Activated gamma-delta T cell (primary cell): Measurements from ENCODE around the gene PRPF19.

ENCODE experiments used
- DNase-seq: peaks from one replicate; lab custom pipeline; 2025; lab: John Stamatoyannopoulos, UW

Gene PRPF19

DNA sequence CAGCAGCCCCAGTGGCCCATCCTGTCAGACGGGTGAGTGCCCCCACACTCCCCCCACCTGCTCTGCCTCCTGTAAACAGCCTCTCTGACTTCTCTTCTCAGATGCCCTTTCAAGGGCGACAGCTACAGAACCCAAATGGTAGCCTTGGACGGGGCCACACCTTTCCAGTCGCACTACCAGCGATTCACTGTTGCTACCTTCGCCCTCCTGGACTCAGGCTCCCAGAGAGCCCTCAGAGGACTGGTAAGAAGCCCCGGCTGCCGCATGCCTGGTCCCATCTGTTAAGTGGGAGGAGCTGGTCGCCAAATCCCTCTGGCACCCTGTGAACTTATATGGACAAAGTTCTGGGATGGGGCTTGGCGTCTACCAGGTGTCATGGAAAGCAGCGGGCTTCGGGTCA, 32.9 kb downstream of the PRPF19 start:
- DNase-seq: no peak

DNA sequence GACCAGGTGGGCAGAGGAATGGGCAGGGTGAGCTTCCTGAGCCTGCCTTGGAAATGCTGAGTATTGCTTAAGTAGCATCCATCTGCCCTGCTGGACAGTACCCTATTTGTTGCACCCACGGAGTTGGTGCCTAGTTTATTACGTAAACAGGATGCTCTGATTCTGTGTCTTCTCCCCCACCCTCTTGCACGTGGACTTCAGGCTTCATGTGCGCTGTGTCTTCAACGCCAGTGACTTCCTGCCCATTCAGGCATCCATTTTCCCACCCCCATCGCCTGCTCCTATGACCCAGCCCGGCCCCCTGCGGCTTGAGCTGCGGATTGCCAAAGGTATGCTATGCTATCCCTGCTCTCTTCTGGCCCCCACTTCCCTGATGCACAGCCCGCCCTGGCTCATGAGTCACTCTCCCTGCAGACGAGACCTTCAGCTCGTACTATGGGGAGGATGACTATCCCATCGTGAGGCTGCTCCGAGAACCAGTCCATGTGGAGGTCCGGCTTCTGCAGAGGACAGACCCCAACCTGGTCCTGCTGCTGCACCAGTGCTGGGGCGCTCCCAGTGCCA, 33.3 kb downstream of the PRPF19 start:
- DNase-seq: no peak

DNA sequence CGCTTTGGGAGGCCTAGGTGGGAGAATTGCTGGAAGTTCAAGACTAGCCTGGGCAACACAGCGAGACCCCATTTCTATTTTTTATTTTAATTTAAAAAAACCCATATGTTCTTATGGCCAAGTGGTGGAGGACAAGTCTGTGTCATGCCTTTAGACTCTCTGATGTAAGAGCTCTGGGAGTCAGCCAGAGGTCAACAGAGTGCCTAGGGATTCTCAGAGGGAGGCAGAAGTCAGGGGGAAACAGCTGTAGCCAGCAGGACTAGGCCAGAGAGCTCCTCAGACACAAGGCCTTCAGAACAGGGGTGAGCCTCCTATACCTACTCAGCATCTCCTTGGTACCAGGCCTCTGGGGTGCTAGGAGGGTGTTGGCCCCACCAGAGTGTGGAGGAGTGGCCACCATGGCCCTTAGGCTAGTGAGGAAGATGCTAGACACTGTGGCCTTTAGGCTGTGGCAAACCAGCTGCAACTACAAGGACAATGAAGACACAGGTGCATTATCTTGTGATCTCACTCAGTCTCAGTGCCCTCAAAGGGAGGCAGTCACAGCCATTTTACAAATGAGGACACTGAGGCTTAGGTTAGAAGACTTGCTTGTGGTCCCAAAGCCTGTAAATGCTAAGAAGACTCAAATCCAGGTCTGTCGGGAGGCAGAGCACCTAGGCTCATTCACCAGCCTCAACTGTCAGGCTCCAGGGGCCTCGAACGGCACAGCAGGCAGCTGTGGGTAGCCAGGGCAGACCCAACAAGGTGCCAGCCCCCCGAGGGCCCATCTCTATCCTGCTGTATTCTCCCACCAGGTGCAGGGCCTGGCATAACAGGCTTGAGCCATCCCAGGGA, 34.0 kb downstream of the PRPF19 start:
- no peak for DNase-seq

DNA sequence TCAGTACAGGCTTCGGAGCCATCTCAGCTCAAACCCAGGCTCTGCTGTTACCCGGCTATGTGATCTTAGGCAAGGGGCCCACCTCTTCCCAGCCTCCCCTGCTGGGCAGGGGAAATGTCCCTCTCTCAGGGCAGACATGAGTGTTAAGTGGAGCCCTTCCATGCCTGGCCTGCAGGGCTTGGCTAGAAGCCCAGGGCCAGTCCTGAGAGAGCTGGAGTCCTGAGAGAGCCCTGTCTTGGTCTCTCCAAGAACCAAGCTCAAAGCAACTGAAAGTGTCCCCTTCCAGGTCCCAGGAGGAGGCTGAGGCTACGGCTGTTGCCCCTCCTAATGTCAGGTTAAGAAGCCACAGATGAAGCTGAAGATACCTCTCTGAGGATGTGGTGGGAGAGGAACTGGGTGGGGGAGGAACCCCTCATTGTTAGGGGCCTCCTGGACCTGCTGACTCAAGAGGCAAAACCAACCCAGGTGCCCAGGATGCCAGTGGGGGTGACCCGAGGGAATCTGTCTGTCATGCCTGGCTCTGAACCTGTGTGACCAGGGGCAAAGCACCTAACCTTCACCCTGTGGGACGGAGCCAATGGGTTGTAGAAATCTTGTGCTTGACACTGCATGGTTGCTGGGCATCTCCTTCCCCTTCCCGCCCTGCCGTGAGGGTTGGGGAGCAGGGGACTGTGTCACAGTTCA, 34.9 kb downstream of the PRPF19 start:
- no peak for DNase-seq

DNA sequence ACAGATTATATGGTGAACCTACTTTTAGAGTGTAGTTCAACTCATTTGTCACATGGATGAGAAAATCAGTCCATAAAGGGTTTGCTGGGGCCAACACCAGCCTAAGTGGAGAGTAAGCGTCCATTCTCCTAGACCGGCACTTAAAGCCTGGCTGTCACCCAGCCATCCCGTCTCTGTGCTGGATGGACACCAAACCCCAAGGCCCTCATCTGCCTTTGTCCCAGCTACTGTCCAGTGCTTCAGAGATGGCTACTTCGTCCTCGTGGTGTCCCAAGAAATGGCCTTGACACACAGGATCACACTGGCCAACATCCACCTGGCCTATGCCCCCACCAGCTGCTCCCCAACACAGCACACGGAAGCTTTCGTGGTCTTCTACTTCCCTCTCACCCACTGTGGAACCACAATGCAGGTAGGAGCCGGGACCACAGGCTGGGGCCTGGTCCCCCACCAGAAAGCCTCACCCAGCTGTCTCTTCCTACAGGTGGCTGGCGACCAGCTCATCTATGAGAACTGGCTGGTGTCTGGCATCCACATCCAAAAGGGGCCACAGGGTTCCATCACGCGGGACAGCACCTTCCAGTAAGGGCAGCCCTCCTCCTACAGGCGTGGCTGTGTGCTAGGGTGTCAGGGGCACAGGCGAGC, 35.5 kb downstream of the PRPF19 start:
- no peak for DNase-seq

DNA sequence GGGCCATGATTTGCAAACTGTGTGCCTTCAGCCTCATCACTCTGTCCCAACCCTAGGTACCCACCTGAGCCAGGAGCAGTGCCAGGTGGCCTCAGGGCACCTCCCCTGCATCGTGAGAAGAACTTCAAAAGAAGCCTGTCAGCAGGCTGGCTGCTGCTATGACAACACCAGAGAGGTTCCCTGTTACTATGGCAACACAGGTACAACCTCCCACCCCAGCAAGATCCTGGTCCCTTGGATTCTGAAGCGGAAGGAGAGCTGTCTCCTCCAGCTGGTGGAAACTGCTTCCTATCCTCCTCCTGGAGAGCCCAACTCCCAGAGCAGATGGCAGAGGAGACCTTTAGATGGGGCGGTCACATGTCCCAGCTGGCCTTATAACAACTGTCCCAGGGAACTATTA, 36.1 kb downstream of the PRPF19 start:
- no peak for DNase-seq

DNA sequence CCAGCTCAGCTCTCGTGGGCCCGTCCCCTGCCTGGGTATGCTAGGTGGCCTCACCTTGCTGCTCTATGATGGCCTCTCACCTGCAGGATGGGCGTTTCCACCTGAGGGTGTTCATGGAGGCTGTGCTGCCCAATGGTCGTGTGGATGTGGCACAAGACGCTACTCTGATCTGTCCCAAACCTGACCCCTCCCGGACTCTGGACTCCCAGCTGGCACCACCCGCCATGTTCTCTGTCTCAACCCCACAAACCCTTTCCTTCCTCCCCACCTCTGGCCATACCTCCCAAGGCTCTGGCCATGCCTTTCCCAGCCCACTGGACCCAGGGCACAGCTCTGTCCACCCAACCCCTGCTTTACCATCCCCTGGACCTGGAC, 36.9 kb downstream of the PRPF19 start:
- no peak for DNase-seq

DNA sequence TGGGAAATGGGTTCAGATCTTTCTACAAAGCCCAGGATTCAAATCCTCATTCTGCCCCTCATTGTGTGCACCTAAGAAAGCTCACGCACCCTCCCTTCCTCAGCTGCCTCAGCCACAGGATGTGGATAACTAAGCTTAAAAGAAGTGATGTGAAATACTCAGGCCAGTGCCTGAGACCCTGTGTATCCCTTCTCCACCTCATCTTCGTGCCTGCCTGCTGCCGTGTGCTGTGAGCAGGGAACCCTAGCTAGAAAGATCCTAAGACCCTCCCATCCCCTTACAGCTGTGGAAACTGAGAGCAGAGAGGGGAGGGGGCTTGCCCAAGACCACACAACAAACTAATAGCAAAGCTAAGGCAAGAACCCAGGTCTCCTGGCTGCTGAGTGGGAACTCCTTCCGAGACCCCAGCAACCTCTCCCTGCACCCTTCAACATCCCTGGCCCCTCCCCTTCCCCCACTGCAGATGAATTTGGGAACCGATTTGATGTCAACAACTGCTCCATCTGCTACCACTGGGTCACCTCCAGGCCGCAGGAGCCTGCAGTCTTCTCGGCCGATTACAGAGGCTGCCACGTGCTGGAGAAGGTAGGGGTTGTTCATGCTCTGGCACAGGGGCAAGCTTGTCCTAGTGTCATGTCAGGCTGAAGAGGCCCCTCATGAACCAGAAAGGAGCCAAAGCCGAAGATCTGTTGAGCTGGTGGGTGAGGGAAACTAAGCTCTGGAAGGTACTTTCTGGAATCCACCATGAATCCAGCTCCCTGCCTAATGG, 37.5 kb downstream of the PRPF19 start:
- no peak for DNase-seq

DNA sequence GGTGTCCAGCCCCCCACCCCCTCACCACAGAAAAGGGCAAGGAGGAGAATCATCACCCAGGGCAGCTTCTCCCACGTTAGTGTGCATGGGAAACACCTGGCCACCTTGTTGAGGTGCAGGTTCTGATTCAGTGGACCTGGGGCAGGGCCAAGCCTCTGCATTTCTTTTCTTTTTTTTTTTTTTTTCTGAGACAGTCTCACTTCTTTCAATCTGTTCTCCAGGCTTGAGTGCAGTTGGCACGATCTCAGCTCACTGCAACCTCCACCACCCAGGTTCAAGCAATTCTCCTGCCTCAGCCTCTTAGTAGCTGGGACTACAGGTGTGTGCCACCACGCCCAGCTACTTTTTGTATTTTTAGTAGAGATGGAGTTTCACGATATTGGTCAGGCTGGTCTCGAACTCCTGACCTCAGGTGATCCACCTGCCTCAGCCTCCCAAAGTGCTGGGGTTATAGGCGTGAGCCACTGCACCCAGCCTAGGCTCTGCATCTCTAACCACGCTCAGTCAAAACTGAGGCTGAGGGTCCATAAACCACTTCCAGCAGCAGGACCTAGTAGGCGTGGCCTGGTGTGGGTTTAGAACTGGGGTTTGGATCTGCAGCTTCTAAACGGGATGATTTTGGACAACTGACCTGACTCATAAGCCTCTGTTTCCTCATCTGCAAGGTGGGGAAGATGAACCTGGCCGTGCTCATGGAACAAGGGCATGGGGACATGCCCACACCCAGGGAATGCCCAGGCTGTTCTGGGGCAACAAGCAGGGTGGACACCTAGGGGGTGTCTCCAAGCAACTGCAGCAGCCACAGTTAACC, 38.3 kb downstream of the PRPF19 start:
- no peak for DNase-seq

DNA sequence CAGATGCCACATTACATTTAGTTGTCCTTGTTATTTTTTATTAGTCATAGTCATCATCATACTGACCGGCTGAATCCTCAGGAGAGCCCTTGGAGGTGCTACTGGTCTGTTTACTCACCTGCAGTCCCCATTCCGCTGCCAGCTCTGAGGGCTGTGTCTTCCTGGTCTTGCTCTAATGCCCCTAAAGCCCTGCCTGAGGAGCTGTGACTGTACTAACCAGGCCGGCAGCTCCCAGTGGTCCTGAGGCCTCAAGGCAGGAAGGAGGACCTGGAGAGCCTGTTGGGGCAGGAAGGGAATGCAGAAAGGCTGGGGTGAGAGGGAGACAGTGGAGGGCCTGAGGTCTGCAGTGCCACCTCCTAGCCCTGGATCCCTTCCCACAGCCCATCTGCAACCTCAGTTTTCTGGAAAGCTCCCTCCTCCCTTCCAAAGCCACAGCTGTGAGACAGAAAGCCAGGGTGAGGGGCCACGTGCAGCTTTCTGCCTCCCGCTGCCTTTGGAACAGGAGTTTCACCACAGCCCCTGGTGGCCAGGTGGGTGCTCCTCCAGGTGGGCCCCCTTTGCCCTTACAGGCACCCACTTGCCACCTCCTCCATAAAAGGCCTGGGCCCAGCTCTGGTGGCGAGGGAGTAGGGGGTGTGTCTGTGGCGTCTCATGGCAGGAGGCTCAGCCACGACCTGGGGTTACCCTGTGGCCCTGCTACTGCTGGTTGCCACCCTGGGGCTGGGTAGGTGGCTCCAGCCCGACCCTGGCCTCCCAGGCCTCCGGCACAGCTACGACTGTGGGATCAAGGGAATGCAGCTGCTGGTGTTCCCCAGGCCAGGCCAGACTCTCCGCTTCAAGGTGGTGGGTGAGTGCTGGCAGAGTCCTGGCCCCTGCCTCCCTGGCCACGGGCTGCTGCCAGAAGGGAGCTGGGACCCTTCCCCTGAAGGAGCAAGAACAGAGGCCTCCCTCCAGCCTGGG, 39.2 kb downstream of the PRPF19 start, which contains the start of gene ZP1:
Gene ZP1 (plus strand): TSS at position 632 of the 960 bp plus-strand sequence. CDS start 20 bp downstream, at position 652.
- no peak for DNase-seq

DNA sequence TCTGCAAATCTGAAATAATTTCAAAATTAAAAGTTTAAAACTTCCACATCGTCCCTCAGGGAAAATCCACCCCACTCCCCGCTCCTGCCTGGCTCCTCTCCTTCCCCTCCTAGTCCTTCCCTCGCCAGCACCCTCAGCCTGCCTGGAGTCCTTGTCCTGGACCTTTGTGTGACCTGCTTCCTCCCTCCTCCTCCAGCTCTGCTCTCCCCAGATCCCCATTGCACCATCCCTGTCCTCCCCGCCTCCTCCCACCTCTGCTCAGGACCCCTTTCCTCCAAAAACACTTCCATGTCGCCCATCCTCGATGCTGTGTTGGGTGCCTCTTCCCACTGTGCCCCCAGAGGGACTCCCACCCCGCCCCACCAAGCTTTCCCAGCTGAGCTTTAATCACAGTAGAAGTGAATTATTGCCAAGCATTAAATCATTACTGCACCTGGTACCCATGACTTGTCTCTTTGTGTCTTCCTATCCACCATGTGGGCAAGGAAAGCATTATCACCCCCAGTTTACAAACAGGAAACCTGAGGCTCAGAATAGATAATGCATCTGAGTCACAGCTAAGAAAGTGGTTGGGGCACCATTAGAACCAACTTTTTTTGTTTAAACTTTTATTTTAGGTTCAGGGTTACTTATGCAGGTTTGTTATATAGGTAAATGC, 41.4 kb downstream of the PRPF19 start:
- DNase-seq: no peak

DNA sequence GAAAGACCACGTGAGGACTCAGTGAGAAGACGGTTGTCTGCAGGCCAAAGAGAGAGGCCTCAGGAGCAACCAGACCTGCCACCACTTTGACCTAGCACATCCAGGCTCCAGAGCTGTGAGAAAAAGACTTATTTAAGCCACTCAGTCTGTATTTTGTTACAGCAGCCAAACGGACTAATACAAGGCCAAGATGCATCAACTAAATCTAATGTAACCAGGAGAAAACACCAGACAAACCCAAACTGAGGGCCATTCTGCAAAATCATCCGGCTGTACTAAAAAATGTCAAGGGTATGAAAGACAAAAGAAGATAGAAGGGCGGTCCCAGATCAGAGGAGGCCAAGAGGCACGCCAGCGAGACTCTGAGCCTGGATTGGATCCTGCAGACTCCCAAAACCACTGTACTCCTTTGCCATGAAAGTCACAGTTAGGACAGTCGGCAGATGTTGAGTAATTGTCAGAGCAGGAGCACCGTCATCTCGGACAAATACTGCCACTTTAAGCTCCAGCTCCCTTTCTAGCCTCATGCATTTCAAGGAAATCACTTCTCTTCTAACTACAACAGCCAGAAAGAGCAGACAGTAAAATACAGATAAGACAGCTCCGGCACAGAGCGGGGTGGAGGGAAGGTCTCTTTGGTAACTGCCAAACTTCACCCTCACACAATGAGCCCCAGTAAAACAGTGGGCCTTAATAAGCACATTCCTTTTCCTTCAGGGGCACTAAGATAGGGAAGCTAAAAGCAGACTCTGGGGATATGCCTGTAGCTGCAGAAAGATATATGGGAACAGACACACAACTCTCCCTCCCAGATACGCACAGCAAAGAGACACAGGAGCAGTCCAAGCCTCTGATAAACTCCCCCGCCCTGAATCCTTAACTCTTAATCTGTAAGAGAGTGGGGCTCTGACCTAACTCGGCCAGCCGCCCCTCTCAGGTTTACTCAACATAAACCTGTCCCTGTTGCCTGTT, 42.5 kb downstream of the PRPF19 start:
- no peak for DNase-seq

DNA sequence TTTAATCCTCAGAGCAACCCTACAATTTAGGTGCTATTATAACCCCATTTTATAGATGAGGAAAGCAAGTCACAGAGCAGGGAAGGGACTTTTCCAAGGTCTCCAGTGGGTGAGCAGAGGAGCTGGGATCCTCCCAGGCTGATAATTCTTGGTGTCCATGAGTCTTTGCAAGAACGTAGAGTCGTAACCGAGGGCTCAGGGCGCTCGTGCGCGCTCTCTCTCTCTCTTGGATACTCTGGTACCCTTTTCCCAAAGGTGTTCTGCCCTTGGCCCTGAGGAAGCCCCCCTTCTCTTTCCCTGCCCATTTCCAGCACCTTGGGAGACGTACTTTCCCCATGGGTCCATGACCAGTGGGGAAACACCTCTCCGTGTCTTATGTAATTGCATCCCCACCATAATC, 44.2 kb downstream of the PRPF19 start:
- no peak for DNase-seq

DNA sequence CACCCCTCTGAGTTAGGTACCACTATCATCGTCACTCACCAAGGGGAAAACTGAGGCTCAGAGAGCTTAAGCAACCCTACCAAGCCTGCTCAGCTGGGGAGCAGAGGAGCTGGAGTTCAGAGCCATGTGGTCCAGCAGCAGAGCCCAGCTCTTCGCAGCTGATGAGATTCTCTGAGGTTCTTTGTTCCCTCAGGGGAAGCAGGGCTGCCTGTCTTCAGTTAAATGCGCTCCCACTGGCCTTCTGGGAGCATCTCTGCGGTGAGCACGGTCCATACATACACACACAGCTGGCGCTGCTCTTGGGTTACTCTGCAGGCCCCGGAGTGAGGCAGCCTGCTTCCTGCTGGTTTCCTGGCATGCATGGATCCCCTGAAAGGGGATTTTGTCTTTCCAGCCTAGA, 45.4 kb downstream of the PRPF19 start:
- no peak for DNase-seq

DNA sequence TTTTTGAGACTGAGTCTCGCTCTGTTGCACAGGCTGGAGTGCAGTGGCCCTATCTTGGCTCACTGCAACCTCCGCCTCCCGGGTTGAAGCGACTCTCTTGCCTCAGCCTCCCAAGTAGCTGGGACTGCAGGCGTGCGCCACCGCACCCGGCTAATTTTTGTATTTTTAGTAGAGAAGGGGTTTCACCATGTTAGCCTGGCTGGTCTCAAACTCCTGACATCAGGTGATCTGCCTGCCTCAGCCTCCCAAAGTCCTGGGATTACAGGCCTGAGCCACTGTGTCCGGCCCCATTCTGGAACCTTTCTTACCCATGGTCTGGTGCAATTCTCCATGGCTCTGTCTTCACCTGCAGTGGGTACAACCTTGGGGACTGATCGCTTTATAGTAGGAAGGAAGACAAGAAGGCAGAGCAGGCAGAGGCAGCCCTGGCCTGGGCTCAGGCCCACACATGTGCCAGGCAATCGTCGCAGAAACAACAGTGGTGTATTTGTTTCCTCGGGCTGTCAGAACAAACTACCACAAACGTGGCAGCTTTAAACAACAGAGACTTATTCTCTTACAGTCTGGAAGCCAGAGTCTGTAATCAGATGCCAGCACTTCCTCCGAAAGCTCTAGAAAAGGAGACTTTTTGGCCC, 46.7 kb downstream of the PRPF19 start:
- no peak for DNase-seq

DNA sequence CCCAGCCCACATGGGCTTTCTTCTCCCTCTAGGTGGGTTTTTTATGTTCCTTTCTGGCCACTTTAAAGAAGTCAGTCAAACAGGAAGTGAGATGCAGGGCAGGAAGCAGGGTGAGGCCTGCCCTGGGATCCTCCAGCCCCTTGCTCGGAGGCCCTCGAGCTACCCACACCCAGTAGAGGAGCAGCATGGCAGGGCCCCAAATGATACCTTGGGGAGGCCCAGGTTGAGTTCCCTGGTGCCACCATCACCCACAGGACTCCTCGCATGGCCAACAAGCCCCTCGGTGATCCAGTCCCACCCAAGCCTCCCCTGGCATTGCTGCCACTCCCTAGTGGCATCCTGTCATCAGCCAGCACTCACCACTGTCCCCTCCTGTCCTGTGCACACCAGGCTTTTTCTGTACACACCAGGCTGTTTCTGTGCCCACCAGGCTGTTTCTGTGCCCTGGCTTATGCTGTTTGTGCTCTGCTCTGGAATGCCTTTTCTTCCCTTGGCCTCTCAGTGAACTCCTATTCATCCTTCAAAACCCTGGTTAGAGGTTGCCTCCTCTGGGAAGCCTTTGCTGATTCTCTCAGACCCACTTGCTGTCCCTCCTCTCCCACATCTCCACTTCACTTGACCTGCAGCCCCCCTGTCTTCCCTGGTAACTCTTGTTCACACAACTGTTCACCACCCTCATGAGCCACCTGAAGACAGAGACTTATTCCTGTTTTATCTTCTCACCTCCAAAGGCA, 47.5 kb downstream of the PRPF19 start:
- DNase-seq: no peak

DNA sequence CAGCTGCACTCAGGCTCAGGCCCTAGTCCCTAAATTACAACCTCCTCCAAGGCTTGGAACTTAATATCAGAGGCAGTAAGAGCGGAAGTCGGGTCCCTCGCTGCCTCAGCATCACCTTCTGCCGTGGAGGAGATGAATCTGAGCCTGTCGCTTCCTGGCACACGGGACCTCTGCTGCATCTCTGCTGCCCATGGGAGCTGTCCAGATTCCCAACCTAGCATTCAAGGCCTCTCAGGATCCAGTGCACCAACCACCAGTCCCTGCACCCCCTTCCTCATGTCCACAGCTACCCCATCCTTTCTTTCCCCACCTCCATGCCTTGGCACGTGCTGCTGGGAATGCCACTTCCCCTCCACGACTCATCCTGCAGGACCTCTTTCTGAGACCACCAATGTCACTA, 48.1 kb downstream of the PRPF19 start:
- DNase-seq: no peak
